H9 (cell line): ENCODE data around the gene RCAN3. TPM values are rescaled to one million over a fixed set of nuclear protein-coding genes. Genes with fewer than 3 reads are reported as not detected.

Experiments
- DNase-seq: peaks from one replicate; pipeline ENCODE4 v3.0.0-alpha.2; 2017
- H2AFZ ChIP-seq: one replicate; pipeline ENCODE4 v1.6.1; 2013; ENCODE audit warnings: mild to moderate bottlenecking, low read length, control low read depth, moderate library complexity
- H2AK5ac ChIP-seq: 2 replicates; pipeline ENCODE4 v1.6.1; 2013; ENCODE audit warnings: low read length, control low read depth, mixed read lengths; ENCODE audit not compliant: insufficient read length
- H2BK120ac ChIP-seq: one replicate; pipeline ENCODE4 v1.6.1; 2013; ENCODE audit warnings: low read depth, mild to moderate bottlenecking, low read length, control low read depth, inconsistent platforms; ENCODE audit not compliant: poor library complexity, severe bottlenecking
- H2BK12ac ChIP-seq: 2 replicates; pipeline ENCODE4 v1.6.1; 2013; ENCODE audit warnings: low read length, control low read depth, mixed read lengths, low read depth; ENCODE audit not compliant: insufficient read length
- H2BK15ac ChIP-seq: 2 replicates; pipeline ENCODE4 v1.6.1; 2013; ENCODE audit warnings: low read depth, low read length, control low read depth
- H2BK20ac ChIP-seq: one replicate; pipeline ENCODE4 v1.6.1; 2013; ENCODE audit warnings: low read depth, mild to moderate bottlenecking, low read length, control low read depth, inconsistent platforms; ENCODE audit not compliant: poor library complexity, severe bottlenecking
- H2BK5ac ChIP-seq: 2 replicates; pipeline ENCODE4 v1.6.1; 2013; ENCODE audit warnings: low read length, control low read depth, mixed read lengths; ENCODE audit not compliant: insufficient read length
- H3K14ac ChIP-seq: 2 replicates; pipeline ENCODE4 v1.6.1; 2013; ENCODE audit warnings: low read length, control low read depth; ENCODE audit not compliant: insufficient read depth
- H3K18ac ChIP-seq: 2 replicates; pipeline ENCODE4 v1.6.1; 2013; ENCODE audit warnings: low read depth, mild to moderate bottlenecking, mixed read lengths, low read length, control low read depth; ENCODE audit not compliant: insufficient read length
- H3K23ac ChIP-seq: 2 replicates; pipeline ENCODE4 v1.6.1; 2013; ENCODE audit warnings: low read length, control low read depth, mixed read lengths, low read depth; ENCODE audit not compliant: insufficient read length
- H3K23me2 ChIP-seq: 2 replicates; pipeline ENCODE4 v1.6.1; 2013; ENCODE audit warnings: low read depth, mild to moderate bottlenecking, mixed read lengths, low read length, control low read depth; ENCODE audit not compliant: insufficient read length, poor library complexity, severe bottlenecking
- H3K27ac ChIP-seq: 2 replicates; pipeline ENCODE4 v1.5.1; 2013; ENCODE audit warnings: low read length, control low read depth, mixed read lengths, low read depth; ENCODE audit not compliant: insufficient read length
- H3K27me3 ChIP-seq: 2 replicates; pipeline ENCODE4 v1.6.1; 2013; ENCODE audit warnings: low read length, control low read depth, inconsistent platforms; ENCODE audit not compliant: insufficient read depth
- H3K4ac ChIP-seq: 2 replicates; pipeline ENCODE4 v1.6.1; 2013; ENCODE audit warnings: low read depth, mild to moderate bottlenecking, control low read depth, inconsistent platforms, low read length, moderate library complexity
- H3K4me1 ChIP-seq: 2 replicates; pipeline ENCODE4 v1.6.1; 2013; ENCODE audit warnings: low read length, control low read depth, inconsistent platforms; ENCODE audit not compliant: insufficient read depth
- H3K4me2 ChIP-seq: 2 replicates; pipeline ENCODE4 v1.6.1; 2013; ENCODE audit warnings: low read length, control low read depth, mixed read lengths; ENCODE audit not compliant: insufficient read length, insufficient read depth
- H3K56ac ChIP-seq: 2 replicates; pipeline ENCODE4 v1.6.1; 2013; ENCODE audit warnings: low read depth, mild to moderate bottlenecking, mixed read lengths, low read length, control low read depth; ENCODE audit not compliant: insufficient read length
- H3K79me1 ChIP-seq: 2 replicates; pipeline ENCODE4 v1.6.1; 2013; ENCODE audit warnings: low read depth, mild to moderate bottlenecking, moderate library complexity, low read length, control low read depth, inconsistent platforms; ENCODE audit not compliant: insufficient read depth, poor library complexity, severe bottlenecking
- H3K79me2 ChIP-seq: 2 replicates; pipeline ENCODE4 v1.6.1; 2013; ENCODE audit warnings: low read length, control low read depth, inconsistent platforms; ENCODE audit not compliant: insufficient read depth
- H3K9ac ChIP-seq: 2 replicates; pipeline ENCODE4 v1.6.1; 2013; ENCODE audit warnings: low read length, control low read depth, mixed read lengths; ENCODE audit not compliant: insufficient read length; ENCODE audit errors: extremely low read depth
- H3K9me3 ChIP-seq: one replicate; pipeline ENCODE4 v1.6.1; 2013; ENCODE audit warnings: low read depth, low read length, inconsistent platforms; ENCODE audit not compliant: control insufficient read depth
- H3T11ph ChIP-seq: one replicate; pipeline ENCODE4 v1.6.1; 2013; ENCODE audit warnings: mild to moderate bottlenecking, low read length, control low read depth, inconsistent platforms
- H4K20me1 ChIP-seq: one replicate; pipeline ENCODE4 v1.6.1; 2013; ENCODE audit not compliant: control insufficient read depth, insufficient read length, insufficient read depth
- H4K5ac ChIP-seq: 2 replicates; pipeline ENCODE4 v1.6.1; 2013; ENCODE audit warnings: low read depth, mild to moderate bottlenecking, mixed read lengths, low read length, control low read depth; ENCODE audit not compliant: insufficient read length
- H4K8ac ChIP-seq: replicated peaks from 2 replicates; pipeline ENCODE4 v1.6.1; 2013; ENCODE audit warnings: low read length, control low read depth, mixed read lengths, low read depth; ENCODE audit not compliant: insufficient read length
- H4K91ac ChIP-seq: 2 replicates; pipeline ENCODE4 v1.6.1; 2013; ENCODE audit warnings: low read depth, mild to moderate bottlenecking, moderate library complexity, mixed read lengths, low read length, control low read depth; ENCODE audit not compliant: insufficient read length
- H3K27ac Mint-ChIP-seq, 3 experiments: 2 replicates in 2 of 3; 3 replicates in 1 of 3; pipeline ENCODE4 v1.8.0; 2020 to 2021; ENCODE audit warnings: mixed read lengths in 3 of 3, mild to moderate bottlenecking in 1 of 3, moderate library complexity in 1 of 3
- H3K27me3 Mint-ChIP-seq: 2 replicates; pipeline ENCODE4 v1.8.0; 2021; ENCODE audit warnings: low read depth, mild to moderate bottlenecking, moderate library complexity, mixed read lengths
- H3K36me3 Mint-ChIP-seq, 3 experiments: 2 replicates in 2 of 3; 3 replicates in 1 of 3; pipeline ENCODE4 v1.8.0; 2020 to 2021; ENCODE audit warnings: low read depth in 3 of 3, mixed read lengths in 3 of 3; ENCODE audit not compliant: insufficient read depth in 1 of 3
- H3K4me1 Mint-ChIP-seq, 2 experiments: 2 replicates each; pipeline ENCODE4 v1.8.0; 2020; ENCODE audit warnings: mixed read lengths in 2 of 2
- H3K4me3 Mint-ChIP-seq, 2 experiments: 2 replicates in 1 of 2; 3 replicates in 1 of 2; pipeline ENCODE4 v1.8.0; 2020 to 2021; ENCODE audit warnings: mild to moderate bottlenecking in 2 of 2, mixed read lengths in 2 of 2, moderate library complexity in 1 of 2
- H3K9me3 Mint-ChIP-seq, 2 experiments: 2 replicates in 1 of 2; 3 replicates in 1 of 2; pipeline ENCODE4 v1.8.0; 2020; ENCODE audit warnings: mild to moderate bottlenecking in 2 of 2, mixed read lengths in 2 of 2, moderate library complexity in 1 of 2
- CTCF ChIP-seq: fragments of 200-600 bp; sonication (generic); conservative IDR thresholded peaks from 3 replicates; pipeline ENCODE4 v1.8.0; 2021; ENCODE audit warnings: antibody characterized with exemption, mild to moderate bottlenecking
- WGBS: extraction: QIAGEN DNeasy Blood & Tissue Kit; methylation state at CpG from one replicate; pipeline ENCODE4 v1.1.7; 2013; ENCODE audit warnings: missing lambda C conversion rate, low lambda C conversion rate, mixed read lengths; ENCODE audit not compliant: insufficient read length; ENCODE audit errors: extremely low coverage; 5-methylcytosine and 5-hydroxymethylcytosine counted together
- total RNA-seq: library from RNA; stranded (reverse); gene quantifications from 2 replicates; pipeline ENCODE4 v1.2.1, GENCODE V29; 2021

RCAN3 gene
- total RNA-seq, 1 experiment from 2014 or later, result 13.0 TPM

- no peak overlapping the region for H3K56ac ChIP-seq
- no peaks in the 10 kb centered on the region for H3K9me3 ChIP-seq
- no peaks in the 10 kb centered on the region for H3K4me1 ChIP-seq
- H4K8ac ChIP-seq, result no peak overlapping the region
- no peak overlapping the region for H2BK15ac ChIP-seq
- no peak overlapping the region for H4K5ac ChIP-seq
- TF ChIP-seq CTCF, result no peak
- H3K14ac ChIP-seq, result no peak overlapping the region
- no peak overlapping the region for H3K4ac ChIP-seq
- H3K23ac ChIP-seq, result no peak overlapping the region
- no peak overlapping the region for H2BK20ac ChIP-seq
- H2AFZ ChIP-seq, result no peak overlapping the region
- H2BK5ac ChIP-seq, result no peak overlapping the region
- no peak for DNase-seq
- no peaks in the 10 kb centered on the region for H3K79me2 ChIP-seq
- no peak overlapping the region for H2AK5ac ChIP-seq
- no peak overlapping the region for H3K27ac Mint-ChIP-seq
- H3K27me3 Mint-ChIP-seq, result peaks cover 4% of the 10 kb centered on the region
- H3K36me3 Mint-ChIP-seq, result peaks cover 8 to 16% (median 12%) of the 10 kb centered on the region in 3 experiments; a peak in 6 of 7 replicates
- H2BK12ac ChIP-seq, result no peak overlapping the region
- H4K91ac ChIP-seq, result no peak overlapping the region
- H3K4me1 Mint-ChIP-seq, result peaks cover 0 to 3% of the 10 kb centered on the region in 2 experiments; a peak in 2 of 4 replicates
- H3K79me1 ChIP-seq, result no peaks in the 10 kb centered on the region
- no peak overlapping the region for H2BK120ac ChIP-seq
- H3T11ph ChIP-seq, result no peak overlapping the region
- no peak overlapping the region for H3K4me3 Mint-ChIP-seq
- H3K18ac ChIP-seq, result no peak overlapping the region
- no peak overlapping the region for H3K4me2 ChIP-seq
- no peaks in the 10 kb centered on the region for H4K20me1 ChIP-seq
- H3K23me2 ChIP-seq, result no peaks in the 10 kb centered on the region
- no CpG with 5 or more reads among the region's 3 CpGs for WGBS
- H3K27ac ChIP-seq, result no peak overlapping the region
- H3K27me3 ChIP-seq, result 0 out of 2 replicates have a peak, but pooled peaks cover 2% of the 10 kb centered on the region
- no peak overlapping the region for H3K9ac ChIP-seq
- peaks cover 16 to 20% of the 10 kb centered on the region in 2 experiments for H3K9me3 Mint-ChIP-seq
These were observed 8.9 kb upstream of the RCAN3 start for GRCh38 chr1:24493785-24494184.
